Measurements from ENCODE around the gene ABHD18.
"Not testable (repeated sequence)": the region's sequence is repeated elsewhere in the genome, so short reads cannot be mapped to it uniquely, and the experiment has no call there.

Gene ABHD18

DNA sequence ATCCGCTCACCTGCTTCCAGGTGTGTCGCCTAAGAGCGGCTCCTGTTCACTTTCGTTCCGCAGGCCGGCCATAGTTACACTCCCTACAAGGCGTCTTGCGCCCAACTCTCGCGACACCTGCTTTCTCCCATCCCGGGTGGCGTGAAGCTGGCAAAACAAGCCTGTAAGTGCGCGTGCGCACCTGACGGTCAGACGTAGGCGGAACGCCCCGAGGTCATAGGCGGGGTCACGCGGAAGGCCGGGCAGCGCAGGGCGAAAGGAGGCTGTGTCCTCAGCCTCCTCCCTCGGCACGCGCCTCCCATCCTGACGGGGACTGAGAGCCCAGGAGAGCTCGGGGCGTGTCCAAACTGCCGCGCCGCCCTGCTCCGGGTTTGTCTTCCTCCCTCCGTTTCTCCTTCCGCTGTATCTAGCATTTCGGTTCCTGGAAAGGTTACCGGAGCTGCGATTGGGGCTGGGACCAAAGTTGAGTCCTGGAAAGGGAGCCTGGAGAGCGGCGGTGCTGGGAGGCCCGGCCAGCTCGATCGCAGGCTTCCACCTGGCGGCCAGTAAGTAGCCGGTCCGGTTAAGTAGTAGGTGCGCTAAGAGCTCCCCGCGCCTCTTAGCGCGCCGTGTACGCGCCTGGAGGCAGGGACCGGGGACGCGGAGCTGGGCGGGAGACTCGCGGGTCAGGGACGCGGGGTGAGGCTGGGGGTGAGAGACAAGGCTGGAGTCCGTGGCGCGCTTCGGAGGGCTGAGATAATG is at the start of gene ABHD18, which contains the start of gene MFSD8:
ABHD18 (plus strand) TSS at position 345 of the 741 bp plus-strand sequence. CDS start 17,550 bp downstream, outside the sequence.
MFSD8 (minus strand) TSS at position 112 of the 741 bp plus-strand sequence; CDS start at position 72, 40 bp downstream.
- DNase-seq (ENCODE audit: low read depth in 2 of 2), result peak; percentile 97

DNA sequence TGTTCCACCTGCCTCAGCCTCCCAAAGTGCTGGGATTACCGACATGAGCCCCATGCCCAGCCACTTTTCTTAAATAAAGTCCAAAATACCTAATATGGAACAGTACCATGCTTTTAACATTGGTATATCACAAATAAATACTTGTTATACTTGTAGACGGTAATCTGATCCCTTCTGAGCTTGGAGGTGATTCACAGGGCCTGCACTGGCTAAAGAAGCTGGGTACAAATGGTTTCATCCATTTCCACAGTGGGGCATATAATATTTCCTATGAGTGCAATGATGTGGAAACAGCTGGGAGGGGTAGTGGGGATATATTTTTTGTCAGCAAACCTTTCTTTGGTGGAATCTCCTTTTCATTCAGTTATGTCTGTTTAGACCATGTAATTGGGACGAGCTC is 48.7 kb upstream of the ABHD18 start:
- DNase-seq (ENCODE audit: low read depth in 2 of 2), result no peak

- no peak for DNase-seq (ENCODE audit: low read depth in 2 of 2)
These were observed 48.1 kb upstream of the ABHD18 start for GRCh38 chr4:127917151-127917550.

DNA sequence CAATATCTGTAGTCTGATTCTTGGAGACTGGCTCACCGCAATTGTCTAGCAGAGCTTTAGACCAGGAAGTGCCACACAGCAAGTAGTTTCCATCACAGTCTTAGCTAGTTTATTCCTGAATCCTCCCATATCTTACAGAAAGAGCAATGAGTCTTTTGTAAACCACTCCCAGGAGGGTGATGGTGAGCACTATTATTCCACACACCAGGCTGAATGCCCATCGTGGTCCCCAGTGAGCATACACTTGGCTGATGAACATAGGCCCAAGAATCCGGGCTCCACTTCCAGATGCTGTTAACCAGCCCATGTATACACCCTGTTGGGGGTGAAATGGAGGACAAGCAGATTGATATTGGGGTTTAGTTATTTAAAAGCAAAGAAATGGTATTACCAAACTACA is 44.7 kb upstream of the ABHD18 start:
- no peak for DNase-seq (ENCODE audit: low read depth in 2 of 2)

- no peak for DNase-seq (ENCODE audit: low read depth in 2 of 2)
These were observed 43.0 kb upstream of the ABHD18 start for GRCh38 chr4:127922226-127922625.

- DNase-seq (ENCODE audit: low read depth in 2 of 2), result not testable (repeated sequence)
These were observed 39.5 kb upstream of the ABHD18 start for GRCh38 chr4:127925720-127926119.

DNA sequence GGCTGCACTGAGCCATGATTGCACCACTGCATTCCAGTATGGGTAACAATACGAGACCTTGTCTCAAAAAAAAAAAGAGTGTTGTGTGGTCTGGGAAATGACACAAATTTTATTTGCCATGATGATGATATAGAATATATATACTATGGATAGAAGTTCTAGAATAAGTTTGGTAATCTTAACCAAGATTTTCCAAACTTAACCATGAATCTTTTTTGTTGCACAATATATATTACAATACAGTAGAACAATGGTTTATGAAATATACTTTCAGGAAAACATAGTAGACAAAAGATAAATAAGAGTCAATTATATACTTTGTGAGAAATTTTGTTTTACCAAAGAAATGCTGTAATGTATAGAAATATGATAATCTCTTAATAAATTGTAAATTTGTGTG is 35.0 kb upstream of the ABHD18 start:
- no peak for DNase-seq (ENCODE audit: low read depth in 2 of 2)

GRCh38 chr4:127931836-127932235 is 33.4 kb upstream of the ABHD18 start:
- DNase-seq (ENCODE audit: low read depth in 2 of 2), result not testable (repeated sequence)

DNA sequence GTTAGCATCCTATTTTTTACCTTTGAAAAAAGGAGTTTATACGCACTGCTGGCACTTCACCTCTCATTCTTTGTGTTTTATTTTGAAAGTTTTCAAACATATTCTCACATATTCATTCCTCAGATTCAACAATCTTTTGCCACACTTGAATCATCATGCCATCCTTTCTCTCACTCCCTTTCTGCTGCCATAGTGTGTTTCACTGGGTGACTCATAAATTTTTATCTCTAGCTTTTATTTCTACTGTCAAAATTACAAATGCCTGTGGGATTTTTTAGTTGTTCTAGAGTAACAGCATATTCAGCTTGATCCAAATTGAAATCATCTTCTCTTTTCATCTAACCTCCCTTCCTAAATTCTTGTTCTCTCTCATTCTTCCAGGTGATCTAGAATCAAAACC is 28.2 kb upstream of the ABHD18 start:
- no peak for DNase-seq (ENCODE audit: low read depth in 2 of 2)

DNA sequence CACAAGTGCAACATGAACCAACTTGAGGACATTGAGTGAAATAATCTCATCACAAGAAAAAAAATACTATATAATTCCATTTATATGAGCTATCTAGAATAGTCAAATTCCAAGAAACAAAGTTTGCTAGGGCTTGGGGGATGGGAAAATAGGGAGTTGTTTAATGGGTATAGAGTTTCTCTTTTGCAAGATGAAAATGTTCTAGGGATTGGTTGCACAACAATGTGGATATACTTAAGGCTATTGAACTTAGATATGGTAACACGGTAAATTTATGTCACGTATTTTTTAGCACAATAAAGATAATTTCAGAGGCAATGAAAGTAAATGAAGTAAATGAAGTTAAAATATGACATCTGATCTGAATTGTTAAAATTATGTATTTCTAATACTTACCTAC is 8.1 kb upstream of the ABHD18 start:
- DNase-seq (ENCODE audit: low read depth in 2 of 2), result no peak

DNA sequence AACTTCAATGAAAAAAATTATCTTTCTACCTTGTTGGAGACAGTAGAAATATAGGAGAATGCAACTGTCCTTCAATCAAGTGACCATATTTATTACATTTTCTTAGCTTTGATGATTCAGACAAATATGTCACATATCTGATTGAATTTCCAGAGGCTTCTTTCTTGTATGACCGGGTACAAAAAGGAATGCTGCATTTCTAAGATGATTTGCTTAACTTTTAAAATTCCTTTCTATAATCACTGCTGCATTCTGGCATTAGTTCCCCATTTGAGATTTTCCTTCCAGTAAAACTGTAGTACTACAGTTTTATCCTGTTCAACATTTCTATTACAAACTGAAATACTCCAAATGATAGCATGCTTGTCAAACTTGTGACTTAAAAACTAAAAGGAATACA is 5.4 kb upstream of the ABHD18 start:
- DNase-seq (ENCODE audit: low read depth in 2 of 2), result no peak

DNA sequence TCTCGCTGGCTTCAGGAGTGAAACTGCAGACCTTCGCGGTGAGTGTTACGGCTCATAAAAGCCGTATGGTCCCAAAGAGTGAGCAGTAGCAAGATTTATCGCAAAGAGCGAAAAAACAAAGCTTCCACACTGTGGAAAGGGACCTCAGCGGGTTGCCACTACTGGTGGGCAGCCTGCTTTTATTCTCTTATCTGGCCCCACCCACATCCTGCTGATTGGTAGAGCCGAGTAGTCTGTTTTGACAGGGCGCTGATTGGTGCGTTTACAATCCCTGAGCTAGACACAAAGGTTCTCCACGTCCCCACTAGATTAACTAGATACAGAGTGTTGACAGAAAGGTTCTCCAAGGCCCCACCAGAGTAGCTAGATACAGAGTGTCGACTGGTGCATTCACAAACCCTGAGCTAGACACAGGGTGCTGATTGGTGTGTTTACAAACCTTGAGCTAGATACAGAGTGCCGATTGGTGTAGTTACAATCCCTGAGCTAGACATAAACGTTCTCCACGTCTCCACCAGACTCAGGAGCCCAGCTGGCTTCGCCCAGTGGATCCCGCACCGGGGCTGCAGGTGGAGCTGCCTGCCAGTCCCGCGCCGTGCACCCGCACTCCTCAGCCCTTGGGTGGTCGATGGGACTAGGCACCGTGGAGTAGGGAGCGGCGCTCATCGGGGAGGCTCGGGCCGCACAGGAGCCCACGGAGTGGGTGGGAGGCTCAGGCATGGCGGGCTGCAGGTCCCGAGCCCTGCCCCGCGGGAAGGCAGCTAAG is 1.4 kb upstream of the ABHD18 start:
- DNase-seq (ENCODE audit: low read depth in 2 of 2), result not testable (repeated sequence)

GRCh38 chr4:127964426-127965061 is 662 bp upstream of the ABHD18 start:
- DNase-seq (ENCODE audit: low read depth in 2 of 2), result not testable (repeated sequence)

DNA sequence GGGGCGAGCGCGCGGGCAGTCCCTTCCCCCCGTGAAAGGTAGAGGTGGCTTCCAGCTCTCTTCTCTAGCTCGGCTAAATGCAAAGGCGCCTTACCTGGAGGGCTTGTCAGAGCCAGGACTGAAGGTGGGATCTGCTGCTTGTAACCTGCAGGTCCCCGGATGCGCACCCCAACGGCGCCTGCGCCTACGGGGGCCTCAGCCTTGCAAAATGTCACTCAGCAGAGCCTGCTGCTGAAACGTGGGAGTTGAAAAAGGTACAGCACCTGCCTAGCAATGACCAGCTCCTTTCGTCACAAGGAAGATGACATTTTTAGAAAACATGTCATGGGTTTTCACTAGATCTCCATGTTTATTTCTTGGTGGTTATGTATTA is 583 bp downstream of the ABHD18 start:
- peak; percentile 55 for DNase-seq (ENCODE audit: low read depth in 2 of 2)

GRCh38 chr4:127967141-127967775 is 2.1 kb downstream of the ABHD18 start:
- no peak for DNase-seq (ENCODE audit: low read depth in 2 of 2)

DNA sequence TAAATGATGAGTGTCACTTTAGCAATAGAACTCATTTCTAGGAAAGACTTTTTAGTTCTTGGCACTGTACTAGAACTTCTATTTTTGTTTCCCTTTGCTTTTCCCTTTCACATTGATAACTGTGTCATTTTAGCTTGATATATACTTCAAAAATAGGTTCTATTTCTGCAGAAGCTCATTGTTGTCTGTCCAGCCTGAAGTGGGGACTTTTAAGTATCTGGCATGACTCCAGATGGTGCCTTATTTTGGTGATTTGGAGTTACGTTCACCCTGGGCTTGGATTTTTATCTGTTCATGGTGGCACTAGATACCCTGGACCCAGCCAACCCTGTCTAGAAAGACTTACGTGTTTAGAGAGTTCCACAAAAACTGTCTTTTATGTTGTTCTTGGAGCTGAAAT is 3.4 kb downstream of the ABHD18 start:
- DNase-seq (ENCODE audit: low read depth in 2 of 2), result no peak

DNA sequence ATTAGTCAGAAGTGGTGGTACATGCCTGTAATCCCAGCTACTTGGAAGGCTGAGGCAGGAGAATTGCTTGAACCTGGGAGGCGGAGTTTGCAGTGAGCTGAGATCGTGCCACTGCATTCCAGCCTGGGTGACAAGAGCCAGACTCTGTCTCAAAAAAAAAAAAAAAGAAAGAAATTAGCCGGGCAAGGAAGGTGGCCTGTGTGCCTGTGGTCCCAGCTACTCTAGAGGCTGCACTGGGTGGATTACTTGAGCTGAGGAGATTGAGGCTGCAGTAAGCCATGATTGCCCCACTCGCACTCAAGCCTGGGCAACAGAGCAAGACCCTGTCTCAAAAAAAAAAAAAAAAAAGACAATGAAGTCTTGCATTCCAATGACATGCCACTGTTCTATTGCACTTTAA is 5.7 kb downstream of the ABHD18 start:
- not testable (repeated sequence) for DNase-seq (ENCODE audit: low read depth in 2 of 2)

- DNase-seq (ENCODE audit: low read depth in 2 of 2), result no peak
These were observed 10.0 kb downstream of the ABHD18 start for GRCh38 chr4:127975121-127975770.

DNA sequence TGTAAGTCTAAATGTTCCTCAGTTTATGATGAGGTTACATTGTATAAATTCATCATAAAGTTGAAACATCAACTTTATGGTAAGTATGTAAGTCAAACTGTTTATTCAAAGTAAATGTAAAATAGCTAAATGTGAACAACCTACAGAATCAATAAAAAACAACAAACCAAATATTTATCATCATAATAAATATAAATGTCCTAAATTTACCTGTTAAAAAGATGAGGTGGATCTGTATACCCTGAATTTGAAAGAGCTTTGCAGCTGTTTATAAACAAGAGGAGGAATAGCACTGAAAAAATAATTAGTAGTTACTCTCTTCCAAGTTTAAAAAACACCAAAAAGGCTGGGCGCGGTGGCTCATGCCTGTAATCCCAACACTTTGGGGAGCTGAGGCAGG is 13.7 kb downstream of the ABHD18 start:
- DNase-seq (ENCODE audit: low read depth in 2 of 2), result no peak

DNA sequence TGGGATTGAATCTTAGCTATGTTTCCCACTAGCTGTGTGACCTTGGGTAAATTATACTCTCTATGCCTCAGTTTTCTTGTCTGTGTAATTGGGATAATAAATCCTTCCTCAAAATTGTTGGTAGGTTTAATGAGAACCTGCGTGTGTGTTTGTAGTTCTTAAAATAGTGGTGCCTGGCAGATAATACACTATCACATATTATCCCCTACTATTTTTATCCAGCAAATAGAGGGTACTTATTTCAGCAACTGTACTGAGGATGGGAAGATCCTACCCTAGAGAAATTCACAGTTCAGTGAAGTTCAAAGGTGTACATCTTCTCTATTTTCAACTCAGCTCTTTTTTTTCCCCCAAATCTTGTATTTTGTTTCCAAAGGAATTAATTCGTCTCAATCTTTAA is 17.2 kb downstream of the ABHD18 start:
- no peak for DNase-seq (ENCODE audit: low read depth in 2 of 2)

DNA sequence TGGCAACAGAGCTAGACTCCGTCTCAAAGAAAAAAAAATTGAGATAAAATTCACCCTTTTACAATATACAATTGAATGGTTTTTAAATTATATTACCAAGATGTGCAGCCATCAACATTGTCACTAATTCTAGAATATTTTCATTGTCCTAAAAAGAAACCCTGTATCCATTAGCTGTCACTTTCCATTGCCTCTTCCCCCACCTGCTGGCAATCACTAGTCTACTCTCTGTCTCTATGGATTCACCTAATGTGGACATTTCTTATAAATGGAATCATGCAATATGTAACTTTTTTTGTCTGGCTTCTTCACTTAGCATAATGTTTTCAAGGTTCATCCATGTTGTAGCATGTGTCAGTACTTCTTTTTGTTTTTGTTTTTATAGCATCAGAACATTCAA is 20.8 kb downstream of the ABHD18 start:
- DNase-seq (ENCODE audit: low read depth in 2 of 2), result no peak

DNA sequence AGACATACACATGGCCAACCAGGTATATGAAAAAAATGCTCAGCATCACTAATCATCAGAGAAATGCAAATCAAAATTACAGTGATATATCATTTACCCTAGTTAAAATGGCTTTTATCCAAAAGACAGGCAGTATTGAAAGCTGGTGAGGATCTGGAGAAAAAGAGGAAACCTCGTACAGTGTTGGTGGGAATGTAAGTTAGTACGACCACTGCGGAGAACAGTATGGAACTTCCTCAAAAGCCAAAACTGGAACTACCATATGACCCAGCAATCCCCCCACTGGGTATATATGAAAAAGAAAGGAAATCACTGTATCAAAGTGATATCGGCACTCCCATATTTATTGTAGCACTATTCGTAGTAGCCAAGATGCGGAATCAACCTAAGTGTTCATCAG is 23.4 kb downstream of the ABHD18 start:
- no peak for DNase-seq (ENCODE audit: low read depth in 2 of 2)

All from stimulated activated CD4-positive, alpha-beta T cell treated with anti-CD3 and anti-CD28 coated beads, Interleukin-1b, Interleukin-23, amount 100 ng/mL, for 4 hours (primary cell).